Measurements from ENCODE around the gene VGLL4.

VGLL4 gene

DNA sequence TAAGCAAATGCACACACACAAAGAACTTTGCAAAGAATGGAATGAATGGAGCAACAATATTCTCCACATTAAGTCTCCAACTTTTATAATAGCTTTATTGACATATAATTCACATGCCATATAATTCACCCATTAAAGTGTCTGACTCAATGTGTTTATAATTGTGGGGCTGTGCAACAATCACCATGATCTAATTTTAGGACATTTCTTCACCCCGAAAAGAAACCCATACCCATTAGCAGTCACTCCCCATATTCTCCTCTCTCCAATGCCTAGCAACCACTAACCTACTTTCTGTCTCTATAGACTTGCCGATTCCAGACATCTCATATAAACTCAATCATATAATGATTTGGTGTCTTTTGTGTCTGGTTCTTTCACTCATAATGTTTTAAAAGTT is 22.6 kb downstream of the VGLL4 start:
- no peak overlapping the region for H3K4me3 ChIP-seq (IDR thresholded peaks at IDR 0.05; ENCODE audit: insufficient read depth, low read depth, low read length)
- no peak overlapping the region for H3K27ac ChIP-seq
- no peak overlapping the region for H3K4me2 ChIP-seq
- no peaks in the 10 kb centered on the region for H4K20me1 ChIP-seq (ENCODE audit: insufficient read depth)
- H3K27me3 ChIP-seq (ENCODE audit: insufficient read depth, low read depth): no peaks in the 10 kb centered on the region
- no peak overlapping the region for H2AFZ ChIP-seq (ENCODE audit: low read depth)
- H3K9ac ChIP-seq: no peak overlapping the region
- H3K36me3 ChIP-seq (ENCODE audit: insufficient read depth): no peaks in the 10 kb centered on the region
- TF ChIP-seq, protein P1, sequence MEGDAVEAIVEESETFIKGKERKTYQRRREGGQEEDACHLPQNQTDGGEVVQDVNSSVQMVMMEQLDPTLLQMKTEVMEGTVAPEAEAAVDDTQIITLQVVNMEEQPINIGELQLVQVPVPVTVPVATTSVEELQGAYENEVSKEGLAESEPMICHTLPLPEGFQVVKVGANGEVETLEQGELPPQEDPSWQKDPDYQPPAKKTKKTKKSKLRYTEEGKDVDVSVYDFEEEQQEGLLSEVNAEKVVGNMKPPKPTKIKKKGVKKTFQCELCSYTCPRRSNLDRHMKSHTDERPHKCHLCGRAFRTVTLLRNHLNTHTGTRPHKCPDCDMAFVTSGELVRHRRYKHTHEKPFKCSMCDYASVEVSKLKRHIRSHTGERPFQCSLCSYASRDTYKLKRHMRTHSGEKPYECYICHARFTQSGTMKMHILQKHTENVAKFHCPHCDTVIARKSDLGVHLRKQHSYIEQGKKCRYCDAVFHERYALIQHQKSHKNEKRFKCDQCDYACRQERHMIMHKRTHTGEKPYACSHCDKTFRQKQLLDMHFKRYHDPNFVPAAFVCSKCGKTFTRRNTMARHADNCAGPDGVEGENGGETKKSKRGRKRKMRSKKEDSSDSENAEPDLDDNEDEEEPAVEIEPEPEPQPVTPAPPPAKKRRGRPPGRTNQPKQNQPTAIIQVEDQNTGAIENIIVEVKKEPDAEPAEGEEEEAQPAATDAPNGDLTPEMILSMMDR (conservative IDR thresholded peaks at IDR 0.05; ENCODE audit: low read depth, low read length): no peak
- peaks cover 15% of the 10 kb centered on the region; the same call in 1 of the 2 replicates for H3K79me2 ChIP-seq (ENCODE audit: insufficient read depth, low read depth)
- peaks cover 10% of the 10 kb centered on the region for H3K4me1 ChIP-seq (ENCODE audit: low read depth, poor library complexity, severe bottlenecking)

DNA sequence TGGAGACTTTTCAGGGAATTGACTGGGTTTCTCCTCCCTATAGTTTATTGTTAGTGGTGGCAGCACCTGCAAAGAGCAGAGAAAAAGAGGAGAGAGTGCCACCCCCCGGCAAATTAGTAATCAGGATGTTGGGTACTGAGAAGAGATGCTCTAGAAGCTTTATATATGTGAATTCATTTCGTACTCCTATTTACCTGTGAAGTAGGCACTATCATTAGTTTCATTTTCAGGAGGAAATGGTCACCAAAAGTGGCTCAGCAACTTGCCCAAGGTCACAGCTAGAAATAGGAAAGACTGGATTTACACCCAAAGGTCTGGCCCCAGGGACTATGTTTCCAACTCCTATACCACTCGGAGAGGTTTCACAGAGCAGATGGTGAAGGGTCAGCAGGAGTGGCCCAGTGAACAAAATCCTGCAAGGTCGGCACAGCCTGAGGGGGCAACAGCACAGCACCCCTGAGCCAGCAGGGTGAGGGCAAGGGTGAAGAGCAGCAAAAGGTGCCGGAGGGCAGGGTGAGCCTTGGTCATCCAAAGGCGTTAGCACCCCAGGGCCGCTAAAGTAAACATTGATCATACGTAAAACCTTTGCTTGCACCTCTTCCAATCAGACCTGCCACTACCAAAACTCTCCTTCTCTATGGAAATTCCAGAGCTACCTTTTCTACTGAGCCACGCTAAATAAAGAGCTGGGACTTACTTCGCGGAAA is 23.6 kb downstream of the VGLL4 start:
- Histone ChIP-seq H3K36me3 (ENCODE audit: insufficient read depth) (no peaks in the 10 kb centered on the region), H3K79me2 (ENCODE audit: insufficient read depth, low read depth) (peaks cover 15% of the 10 kb centered on the region; the same call in 1 of the 2 replicates), H2AFZ (ENCODE audit: low read depth) (no peak overlapping the region), H3K4me2 (no peak overlapping the region), H3K4me1 (ENCODE audit: low read depth, poor library complexity, severe bottlenecking) (peaks cover 10% of the 10 kb centered on the region), H3K27me3 (ENCODE audit: insufficient read depth, low read depth) (no peaks in the 10 kb centered on the region), H3K27ac (no peak overlapping the region), H4K20me1 (ENCODE audit: insufficient read depth) (no peaks in the 10 kb centered on the region), H3K9ac (no peak overlapping the region), H3K4me3 (IDR thresholded peaks at IDR 0.05; ENCODE audit: insufficient read depth, low read depth, low read length) (no peak overlapping the region)
- TF ChIP-seq, protein P1 (conservative IDR thresholded peaks at IDR 0.05; ENCODE audit: low read depth, low read length): no peak

DNA sequence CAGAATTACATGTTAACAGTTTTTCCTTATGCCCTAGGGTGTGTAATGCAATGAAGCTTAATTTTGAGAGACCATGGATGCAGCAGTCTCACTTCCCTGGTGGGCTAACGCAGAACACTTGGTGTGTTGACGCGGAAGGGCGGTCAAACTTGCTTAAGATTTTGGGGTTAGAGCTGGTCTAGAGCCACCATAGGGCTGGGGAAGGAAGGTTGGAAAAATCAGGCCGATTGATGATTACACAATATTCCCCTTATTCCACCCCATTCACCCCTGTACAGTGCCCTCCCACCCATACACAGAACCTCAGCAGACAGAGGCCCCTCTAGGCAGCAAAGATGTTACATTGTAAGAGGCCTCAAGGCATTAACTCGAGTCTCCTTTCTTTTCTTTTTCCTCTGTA is 24.3 kb downstream of the VGLL4 start:
- no peaks in the 10 kb centered on the region for H3K36me3 ChIP-seq (ENCODE audit: insufficient read depth)
- peaks cover 10% of the 10 kb centered on the region; the same call in 1 of the 2 replicates for H3K79me2 ChIP-seq (ENCODE audit: insufficient read depth, low read depth)
- H3K27ac ChIP-seq: no peak overlapping the region
- no peaks in the 10 kb centered on the region for H3K27me3 ChIP-seq (ENCODE audit: insufficient read depth, low read depth)
- peaks cover 10% of the 10 kb centered on the region for H3K4me1 ChIP-seq (ENCODE audit: low read depth, poor library complexity, severe bottlenecking)
- H2AFZ ChIP-seq (ENCODE audit: low read depth): no peak overlapping the region
- H3K4me2 ChIP-seq: no peak overlapping the region
- no peak overlapping the region for H3K9ac ChIP-seq
- TF ChIP-seq, protein P1 (conservative IDR thresholded peaks at IDR 0.05; ENCODE audit: low read depth, low read length): no peak
- H4K20me1 ChIP-seq (ENCODE audit: insufficient read depth): no peaks in the 10 kb centered on the region
- no peak overlapping the region for H3K4me3 ChIP-seq (IDR thresholded peaks at IDR 0.05; ENCODE audit: insufficient read depth, low read depth, low read length)

DNA sequence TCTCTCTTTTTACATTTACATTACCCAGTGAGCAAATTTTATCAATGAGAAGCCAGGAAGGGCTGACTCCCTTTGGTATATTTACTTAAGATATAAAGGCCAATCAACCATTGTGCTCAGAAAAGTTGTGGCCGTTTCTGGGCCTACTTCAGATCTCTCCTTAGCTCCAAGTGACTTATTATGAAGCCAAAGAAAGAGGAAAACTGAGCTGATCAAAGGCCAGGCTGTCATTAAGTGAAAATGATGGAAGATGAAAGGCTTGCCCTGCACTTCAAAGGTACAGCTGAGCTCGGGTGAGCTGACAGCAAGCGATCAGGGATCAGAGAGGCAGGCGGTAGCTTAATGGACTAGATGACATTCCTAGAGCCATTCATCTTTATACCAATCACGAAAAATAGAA is 24.8 kb downstream of the VGLL4 start:
- Histone ChIP-seq H3K27me3 (ENCODE audit: insufficient read depth, low read depth) (no peaks in the 10 kb centered on the region), H3K36me3 (ENCODE audit: insufficient read depth) (no peaks in the 10 kb centered on the region), H3K27ac (no peak overlapping the region), H3K4me1 (ENCODE audit: low read depth, poor library complexity, severe bottlenecking) (peaks cover 10% of the 10 kb centered on the region), H3K4me2 (no peak overlapping the region), H4K20me1 (ENCODE audit: insufficient read depth) (no peaks in the 10 kb centered on the region), H3K4me3 (IDR thresholded peaks at IDR 0.05; ENCODE audit: insufficient read depth, low read depth, low read length) (no peak overlapping the region), H3K9ac (no peak overlapping the region), H2AFZ (ENCODE audit: low read depth) (no peak overlapping the region), H3K79me2 (ENCODE audit: insufficient read depth, low read depth) (peaks cover 9% of the 10 kb centered on the region; the same call in 1 of the 2 replicates)
- TF ChIP-seq, protein P1 (conservative IDR thresholded peaks at IDR 0.05; ENCODE audit: low read depth, low read length): no peak

All from KMS-11 (cell line).